ENCODE data around the gene MYL4. TPM values are rescaled to one million over a fixed set of nuclear protein-coding genes. Genes with fewer than 3 reads are reported as not detected.
"Not testable (repeated sequence)": the region's sequence is repeated elsewhere in the genome, so short reads cannot be mapped to it uniquely, and the experiment has no call there.

MYL4 gene
- total RNA-seq, 1 donor from 2014 or later, result 2.2 TPM

- H3K27ac Mint-ChIP-seq (ENCODE audit: unreplicated experiment), result no peak overlapping the region
- H3K4me1 Mint-ChIP-seq (ENCODE audit: unreplicated experiment), result peaks cover 4% of the 10 kb centered on the region
Measured at GRCh38 chr17:47264166-47264565, 55.0 kb downstream of the MYL4 start.

GRCh38 chr17:47265983-47266541 is 56.9 kb downstream of the MYL4 start:
- H3K27me3 Mint-ChIP-seq (ENCODE audit: unreplicated experiment), result peaks cover 5% of the 10 kb centered on the region
- peaks cover 4% of the 10 kb centered on the region for H3K4me1 Mint-ChIP-seq (ENCODE audit: unreplicated experiment)
- no peak overlapping the region for H3K4me3 Mint-ChIP-seq (ENCODE audit: unreplicated experiment)
- TF ChIP-seq, protein P1, sequence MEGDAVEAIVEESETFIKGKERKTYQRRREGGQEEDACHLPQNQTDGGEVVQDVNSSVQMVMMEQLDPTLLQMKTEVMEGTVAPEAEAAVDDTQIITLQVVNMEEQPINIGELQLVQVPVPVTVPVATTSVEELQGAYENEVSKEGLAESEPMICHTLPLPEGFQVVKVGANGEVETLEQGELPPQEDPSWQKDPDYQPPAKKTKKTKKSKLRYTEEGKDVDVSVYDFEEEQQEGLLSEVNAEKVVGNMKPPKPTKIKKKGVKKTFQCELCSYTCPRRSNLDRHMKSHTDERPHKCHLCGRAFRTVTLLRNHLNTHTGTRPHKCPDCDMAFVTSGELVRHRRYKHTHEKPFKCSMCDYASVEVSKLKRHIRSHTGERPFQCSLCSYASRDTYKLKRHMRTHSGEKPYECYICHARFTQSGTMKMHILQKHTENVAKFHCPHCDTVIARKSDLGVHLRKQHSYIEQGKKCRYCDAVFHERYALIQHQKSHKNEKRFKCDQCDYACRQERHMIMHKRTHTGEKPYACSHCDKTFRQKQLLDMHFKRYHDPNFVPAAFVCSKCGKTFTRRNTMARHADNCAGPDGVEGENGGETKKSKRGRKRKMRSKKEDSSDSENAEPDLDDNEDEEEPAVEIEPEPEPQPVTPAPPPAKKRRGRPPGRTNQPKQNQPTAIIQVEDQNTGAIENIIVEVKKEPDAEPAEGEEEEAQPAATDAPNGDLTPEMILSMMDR (IDR thresholded peaks at IDR 0.05; ENCODE audit: unreplicated experiment), result no peak
- no peaks in the 10 kb centered on the region for H3K36me3 Mint-ChIP-seq (ENCODE audit: low read depth, unreplicated experiment)
- H3K9me3 Mint-ChIP-seq (ENCODE audit: unreplicated experiment), result no peaks in the 10 kb centered on the region
- H3K27ac Mint-ChIP-seq (ENCODE audit: unreplicated experiment), result no peak overlapping the region
- no peak for DNase-seq (ENCODE audit: low spot score)

More at GRCh38 chr17:47264166-47264565, 55.0 kb downstream of the MYL4 start:
- Mint-ChIP-seq H3K27me3 (ENCODE audit: unreplicated experiment) (peaks cover 5% of the 10 kb centered on the region), H3K4me3 (ENCODE audit: unreplicated experiment) (no peak overlapping the region), H3K36me3 (ENCODE audit: low read depth, unreplicated experiment) (no peaks in the 10 kb centered on the region), H3K9me3 (ENCODE audit: unreplicated experiment) (no peaks in the 10 kb centered on the region)
- no peak for DNase-seq (ENCODE audit: low spot score)
- TF ChIP-seq, protein P1 (IDR thresholded peaks at IDR 0.05; ENCODE audit: unreplicated experiment), result no peak

GRCh38 chr17:47266782-47267181 is 57.6 kb downstream of the MYL4 start:
- no peak overlapping the region for H3K4me3 Mint-ChIP-seq (ENCODE audit: unreplicated experiment)
- no peaks in the 10 kb centered on the region for H3K36me3 Mint-ChIP-seq (ENCODE audit: low read depth, unreplicated experiment)
- H3K27ac Mint-ChIP-seq (ENCODE audit: unreplicated experiment), result no peak overlapping the region
- H3K9me3 Mint-ChIP-seq (ENCODE audit: unreplicated experiment), result no peaks in the 10 kb centered on the region
- peaks cover 4% of the 10 kb centered on the region for H3K4me1 Mint-ChIP-seq (ENCODE audit: unreplicated experiment)
- no peak for DNase-seq (ENCODE audit: low spot score)
- TF ChIP-seq, protein P1 (IDR thresholded peaks at IDR 0.05; ENCODE audit: unreplicated experiment), result no peak
- H3K27me3 Mint-ChIP-seq (ENCODE audit: unreplicated experiment), result peaks cover 5% of the 10 kb centered on the region

GRCh38 chr17:47267354-47267828 is 58.2 kb downstream of the MYL4 start:
- no peak overlapping the region for H3K27ac Mint-ChIP-seq (ENCODE audit: unreplicated experiment)

DNA sequence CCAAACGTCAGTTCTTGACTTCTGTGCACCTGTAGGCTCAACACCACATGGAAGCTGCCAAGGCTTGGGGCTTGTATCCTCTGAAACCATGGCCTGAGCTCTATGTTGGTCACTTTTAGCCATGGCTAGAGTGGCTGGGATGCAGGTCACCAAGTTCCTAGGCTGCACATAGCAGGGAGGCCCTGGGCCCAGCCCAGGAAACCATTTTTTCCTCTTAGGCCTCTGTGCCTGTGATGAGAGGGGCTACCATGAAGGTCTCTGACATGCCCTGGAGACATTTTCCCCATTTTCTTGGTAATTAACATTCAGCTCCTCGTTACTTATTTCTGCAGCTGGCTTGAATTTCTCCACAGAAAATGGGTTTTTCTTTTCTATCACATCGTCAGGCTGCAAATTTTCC is 59.8 kb downstream of the MYL4 start:
- H3K4me3 Mint-ChIP-seq (ENCODE audit: unreplicated experiment); DNase-seq (ENCODE audit: low spot score); H3K27me3 Mint-ChIP-seq (ENCODE audit: unreplicated experiment); H3K36me3 Mint-ChIP-seq (ENCODE audit: low read depth, unreplicated experiment); H3K9me3 Mint-ChIP-seq (ENCODE audit: unreplicated experiment); H3K4me1 Mint-ChIP-seq (ENCODE audit: unreplicated experiment); H3K27ac Mint-ChIP-seq (ENCODE audit: unreplicated experiment): not testable (repeated sequence)

More at GRCh38 chr17:47267354-47267828, 58.2 kb downstream of the MYL4 start:
- Mint-ChIP-seq H3K4me3 (ENCODE audit: unreplicated experiment) (no peak overlapping the region), H3K27me3 (ENCODE audit: unreplicated experiment) (peaks cover 5% of the 10 kb centered on the region), H3K9me3 (ENCODE audit: unreplicated experiment) (no peaks in the 10 kb centered on the region), H3K4me1 (ENCODE audit: unreplicated experiment) (peaks cover 4% of the 10 kb centered on the region), H3K36me3 (ENCODE audit: low read depth, unreplicated experiment) (no peaks in the 10 kb centered on the region)
- no peak for DNase-seq (ENCODE audit: low spot score)
- TF ChIP-seq, protein P1 (IDR thresholded peaks at IDR 0.05; ENCODE audit: unreplicated experiment), result no peak

GRCh38 chr17:47269561-47270280 is 60.6 kb downstream of the MYL4 start:
- H3K4me3 Mint-ChIP-seq (ENCODE audit: unreplicated experiment), result peak overlapping the region; percentile 11
- not testable (repeated sequence) for H3K36me3 Mint-ChIP-seq (ENCODE audit: low read depth, unreplicated experiment); DNase-seq (ENCODE audit: low spot score); H3K27me3 Mint-ChIP-seq (ENCODE audit: unreplicated experiment); H3K9me3 Mint-ChIP-seq (ENCODE audit: unreplicated experiment); H3K27ac Mint-ChIP-seq (ENCODE audit: unreplicated experiment); H3K4me1 Mint-ChIP-seq (ENCODE audit: unreplicated experiment)
